Epithelial cell of proximal tubule (primary cell): ENCODE measurements around the gene PCDH8. TPM values are rescaled to one million over a fixed set of nuclear protein-coding genes. Genes with fewer than 3 reads are reported as not detected.
A peak's percentile ranks its signal among the peaks of the same experiment; 100 is the strongest.

Experiments used
- DNase-seq: peaks from one replicate; pipeline ENCODE4 v3.0.0-alpha.2; 2011; ENCODE audit warnings: low read depth
- H3K4me3 ChIP-seq: 2 replicates; pipeline ENCODE4 v1.5.1; 2011; ENCODE audit warnings: low read depth, mild to moderate bottlenecking, low read length
- total RNA-seq: library from RNA; depleted of rRNA; stranded (reverse); fragments of >200 nt; gene quantifications from 2 replicates; pipeline ENCODE4 v1.2.3, GENCODE V29; 2015
- TF ChIP-seq, protein P1 (sequence below): conservative IDR thresholded peaks from 2 replicates; pipeline ENCODE4 v1.5.1; 2012; ENCODE audit warnings: low read depth, mild to moderate bottlenecking, low read length

Gene PCDH8
- total RNA-seq, 1 donor from 2014 or later = 2.0 TPM

DNA sequence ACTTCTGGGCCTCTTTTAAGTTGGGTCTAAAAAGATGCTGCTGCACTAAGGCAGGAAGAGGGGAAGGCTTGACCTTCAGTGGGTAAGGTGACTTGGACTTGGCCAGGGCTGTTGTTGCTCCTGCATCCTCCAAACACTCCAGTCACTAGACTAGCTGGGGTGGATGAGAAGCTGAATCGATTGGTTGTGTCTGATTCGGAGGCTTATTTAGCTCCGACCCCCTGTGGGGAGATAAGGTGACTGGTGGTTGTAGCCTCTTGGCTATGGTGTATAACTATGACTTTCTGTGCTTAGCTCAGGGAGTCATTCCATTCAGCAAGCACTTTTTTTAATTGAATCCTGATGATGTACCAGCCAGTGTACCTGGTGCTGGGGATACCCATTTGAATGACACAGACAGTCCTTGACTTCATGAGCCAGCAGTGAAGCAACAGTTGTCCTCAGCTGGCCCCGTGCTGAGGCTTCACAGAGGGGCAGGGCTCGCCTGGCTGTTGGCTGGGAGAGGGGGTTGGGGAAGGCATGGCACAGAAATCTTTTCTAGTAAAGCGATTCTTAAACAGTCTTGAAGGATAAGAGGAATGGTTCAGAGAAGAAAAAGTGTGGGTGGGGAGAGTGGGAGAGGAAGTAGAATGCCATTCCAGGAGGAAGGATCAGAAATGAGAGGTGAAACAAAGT lies 9.9 kb downstream of the PCDH8 start:
- DNase-seq = no peak
- H3K4me3 ChIP-seq = no peak overlapping the region
- TF ChIP-seq, protein P1, sequence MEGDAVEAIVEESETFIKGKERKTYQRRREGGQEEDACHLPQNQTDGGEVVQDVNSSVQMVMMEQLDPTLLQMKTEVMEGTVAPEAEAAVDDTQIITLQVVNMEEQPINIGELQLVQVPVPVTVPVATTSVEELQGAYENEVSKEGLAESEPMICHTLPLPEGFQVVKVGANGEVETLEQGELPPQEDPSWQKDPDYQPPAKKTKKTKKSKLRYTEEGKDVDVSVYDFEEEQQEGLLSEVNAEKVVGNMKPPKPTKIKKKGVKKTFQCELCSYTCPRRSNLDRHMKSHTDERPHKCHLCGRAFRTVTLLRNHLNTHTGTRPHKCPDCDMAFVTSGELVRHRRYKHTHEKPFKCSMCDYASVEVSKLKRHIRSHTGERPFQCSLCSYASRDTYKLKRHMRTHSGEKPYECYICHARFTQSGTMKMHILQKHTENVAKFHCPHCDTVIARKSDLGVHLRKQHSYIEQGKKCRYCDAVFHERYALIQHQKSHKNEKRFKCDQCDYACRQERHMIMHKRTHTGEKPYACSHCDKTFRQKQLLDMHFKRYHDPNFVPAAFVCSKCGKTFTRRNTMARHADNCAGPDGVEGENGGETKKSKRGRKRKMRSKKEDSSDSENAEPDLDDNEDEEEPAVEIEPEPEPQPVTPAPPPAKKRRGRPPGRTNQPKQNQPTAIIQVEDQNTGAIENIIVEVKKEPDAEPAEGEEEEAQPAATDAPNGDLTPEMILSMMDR = no peak

DNA sequence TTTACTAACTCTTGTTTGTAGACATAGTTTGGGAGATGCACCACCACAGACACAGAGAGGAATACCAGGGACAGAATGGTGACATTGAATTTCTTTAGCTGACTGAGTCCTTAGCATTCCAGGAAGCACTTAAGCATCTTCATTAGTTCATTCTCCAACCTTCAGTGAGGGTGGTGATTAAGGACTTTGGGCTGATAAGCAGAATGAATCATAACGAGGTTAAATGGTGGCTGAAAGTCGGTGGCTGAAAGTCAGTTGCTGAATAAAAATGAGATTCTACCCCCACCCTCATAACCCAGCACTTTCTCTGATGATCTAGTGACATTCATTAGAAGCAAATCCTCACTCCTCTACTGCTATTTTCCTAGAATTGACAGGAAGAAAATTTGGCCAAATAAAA lies 10.6 kb downstream of the PCDH8 start:
- TF ChIP-seq, protein P1 = no peak
- no peak for DNase-seq
- no peak overlapping the region for H3K4me3 ChIP-seq

DNA sequence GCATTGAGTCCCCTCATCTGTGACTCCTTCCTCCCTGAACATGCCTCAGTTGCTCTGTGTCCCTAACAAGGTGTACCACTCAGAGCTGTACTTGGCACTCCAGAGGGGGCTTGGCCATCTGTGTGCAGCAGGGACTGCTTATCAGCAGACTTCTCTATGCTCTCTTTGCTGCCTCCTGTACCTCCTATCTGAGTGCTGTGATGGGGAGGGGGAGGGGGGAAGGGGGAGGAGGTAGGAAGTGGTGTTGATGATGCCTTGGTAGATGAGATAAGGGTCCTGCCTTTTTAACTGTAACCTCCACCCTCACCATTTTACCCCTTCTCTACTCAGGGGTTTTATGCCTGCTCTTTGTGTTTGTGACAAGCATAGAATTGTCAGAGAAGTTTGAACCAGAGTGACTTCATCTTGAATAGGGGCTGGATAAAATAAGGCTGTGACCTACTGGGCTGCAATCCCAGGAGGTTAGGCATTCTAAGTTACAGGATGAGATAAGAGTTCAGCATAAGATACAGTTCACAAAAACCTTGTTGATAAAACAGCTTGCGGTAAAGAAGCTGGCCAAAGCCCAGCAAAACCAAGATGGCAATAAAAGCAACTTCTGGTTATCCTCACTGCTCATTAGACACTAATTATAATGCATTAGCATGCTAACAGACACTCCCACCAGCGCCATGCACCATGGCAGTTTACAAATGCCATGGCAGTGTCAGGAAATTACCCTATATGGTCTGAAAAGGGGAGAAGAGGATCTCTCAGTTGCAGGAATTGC lies 13.2 kb downstream of the PCDH8 start:
- TF ChIP-seq, protein P1 = no peak

DNA sequence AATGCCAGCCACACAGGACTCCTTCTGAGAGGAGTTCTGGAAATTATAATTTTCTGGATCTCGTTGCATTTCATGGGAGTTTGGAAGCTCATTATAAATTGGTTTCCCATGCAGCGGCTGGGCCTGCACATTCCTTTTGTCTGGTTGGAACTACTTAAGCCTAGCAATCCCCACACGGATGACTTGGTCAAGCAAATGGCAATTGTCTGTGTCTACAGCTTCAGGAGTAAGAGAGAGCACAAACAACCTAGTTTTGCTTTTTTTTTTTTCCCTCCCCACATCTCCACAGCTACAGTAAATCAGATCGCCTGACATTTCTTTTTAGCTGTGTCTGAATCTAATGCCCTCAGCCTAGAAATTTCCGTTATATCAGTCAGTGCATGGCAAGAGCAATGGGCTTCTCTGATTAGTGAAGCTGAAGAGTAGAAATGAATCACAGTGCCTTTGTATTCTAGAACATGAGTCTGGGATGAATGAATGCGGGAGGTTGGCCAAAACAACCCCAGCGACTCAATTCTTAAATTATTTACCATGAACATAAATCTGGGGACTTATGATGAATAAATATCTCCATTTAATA lies 15.1 kb downstream of the PCDH8 start:
- DNase-seq = no peak
- TF ChIP-seq, protein P1 = no peak
- H3K4me3 ChIP-seq = no peak overlapping the region

More for the DNA sequence above, 13.2 kb downstream of the PCDH8 start:
- no peak for DNase-seq
- H3K4me3 ChIP-seq = no peak overlapping the region

DNA sequence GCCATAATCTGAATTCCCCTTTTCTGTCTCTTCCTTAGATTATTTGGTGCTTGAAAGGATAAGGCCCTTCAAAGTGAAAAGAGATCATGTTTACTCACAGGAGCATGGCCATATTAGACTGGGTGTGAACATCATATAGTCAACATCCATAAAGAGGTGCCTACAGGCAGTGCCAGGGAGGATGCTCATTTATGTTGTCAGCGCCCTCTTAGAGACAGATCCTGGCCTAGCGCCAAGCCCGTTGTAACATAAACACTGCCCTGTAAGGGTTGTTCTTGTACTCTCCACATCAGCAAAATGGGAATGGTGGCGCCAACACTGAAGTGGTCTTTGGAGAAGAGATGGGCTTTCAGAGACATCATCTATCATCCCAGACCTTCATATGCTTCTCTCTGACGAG lies 16.1 kb downstream of the PCDH8 start:
- H3K4me3 ChIP-seq = no peak overlapping the region
- TF ChIP-seq, protein P1 = no peak
- no peak for DNase-seq

DNA sequence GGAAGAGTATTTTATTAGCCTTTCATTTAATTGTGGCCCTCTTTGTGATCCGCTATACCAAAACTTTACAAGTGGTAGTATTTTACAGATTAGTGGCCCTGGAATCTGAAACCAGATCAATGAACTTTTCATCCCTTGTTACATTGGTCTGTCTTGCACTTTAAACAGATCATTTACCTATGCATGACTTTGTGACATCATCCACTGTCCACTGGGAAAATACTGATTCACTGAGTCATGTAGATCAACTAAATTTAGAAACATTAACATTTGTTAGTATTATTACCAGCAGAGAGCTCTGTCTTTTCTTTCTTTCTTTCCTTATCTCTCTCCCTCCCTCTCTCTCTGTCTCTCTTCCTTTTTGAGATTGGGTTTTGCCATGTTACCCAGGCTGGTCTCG lies 17.5 kb downstream of the PCDH8 start:
- TF ChIP-seq, protein P1 = no peak
- no peak overlapping the region for H3K4me3 ChIP-seq
- peak; percentile 74 for DNase-seq
